Motor neuron (in vitro differentiated cells): ENCODE results near the gene LAMA4. TPM values are rescaled to one million over a fixed set of nuclear protein-coding genes. Genes with fewer than 3 reads are reported as not detected.

Experiments used
- total RNA-seq, 8 experiments: library from RNA; unstranded; fragments of 300-600 nt; gene quantifications; 2 replicates each; pipeline versions ENCODE4 v1.2.3 to v1.2.4, GENCODE V29; 2022

The LAMA4 gene
- total RNA-seq, 8 experiments from 2014 or later = 3.6 to 1,765 (median 40.3) TPM

Other genes with a start within 250 kb of the LAMA4 start
- under 1 TPM; 0.42 to 0.78 (median 0.60) TPM for gene CCN6, start 200.5 kb downstream of the LAMA4 start, total RNA-seq
- gene TUBE1, start 167.1 kb downstream of the LAMA4 start, total RNA-seq = 10 to 100 TPM; 24.3 to 63.1 (median 40.6) TPM
- gene FAM229B, start 167.0 kb downstream of the LAMA4 start, total RNA-seq = 100 to 1,000 TPM in 4 of 8 experiments, 10 to 100 TPM in 4; 10.7 to 121 (median 82.9) TPM
- under 1 TPM in 5 of 8 experiments, not detected in 3; 0.11 to 0.78 (median 0.28) TPM for gene RFPL4B, start 92.8 kb upstream of the LAMA4 start, total RNA-seq